Choroid plexus epithelial cell (primary cell): ENCODE measurements around the gene TANGO6.

Experiments
- DNase-seq: peaks from one replicate; pipeline ENCODE4 v3.0.0-alpha.2; 2010; ENCODE audit warnings: low read depth
- H3K4me3 ChIP-seq: 2 replicates; pipeline ENCODE4 v1.5.1; 2011; ENCODE audit warnings: low read depth, mild to moderate bottlenecking, control low read depth, low read length, moderate library complexity
- TF ChIP-seq, protein P1 (sequence below): conservative IDR thresholded peaks from 2 replicates; pipeline ENCODE4 v1.5.1; 2011; ENCODE audit warnings: low read depth, mild to moderate bottlenecking, control low read depth, inconsistent platforms, low read length, moderate library complexity

TANGO6 gene

DNA sequence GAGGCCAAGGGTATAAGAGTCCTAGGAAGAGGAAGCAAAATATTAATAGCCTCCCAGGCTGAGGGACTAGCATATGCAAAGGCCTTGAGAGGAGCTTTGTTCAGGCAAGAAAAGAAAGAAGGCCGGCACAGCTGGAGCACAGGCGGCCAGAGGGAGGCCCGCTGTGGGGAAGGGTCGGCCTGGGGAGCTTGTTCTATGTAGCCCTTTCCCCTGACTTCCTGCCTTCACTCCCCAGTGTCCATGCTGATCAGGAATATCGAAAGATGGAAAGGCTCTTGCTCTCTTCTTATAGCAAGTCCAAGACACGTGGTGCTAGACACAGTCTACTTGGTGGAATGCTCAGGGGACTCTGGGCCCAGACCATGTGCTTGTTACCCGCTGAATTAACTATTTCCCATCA is 234.7 kb downstream of the TANGO6 start:
- no peak overlapping the region for H3K4me3 ChIP-seq
- TF ChIP-seq, protein P1, sequence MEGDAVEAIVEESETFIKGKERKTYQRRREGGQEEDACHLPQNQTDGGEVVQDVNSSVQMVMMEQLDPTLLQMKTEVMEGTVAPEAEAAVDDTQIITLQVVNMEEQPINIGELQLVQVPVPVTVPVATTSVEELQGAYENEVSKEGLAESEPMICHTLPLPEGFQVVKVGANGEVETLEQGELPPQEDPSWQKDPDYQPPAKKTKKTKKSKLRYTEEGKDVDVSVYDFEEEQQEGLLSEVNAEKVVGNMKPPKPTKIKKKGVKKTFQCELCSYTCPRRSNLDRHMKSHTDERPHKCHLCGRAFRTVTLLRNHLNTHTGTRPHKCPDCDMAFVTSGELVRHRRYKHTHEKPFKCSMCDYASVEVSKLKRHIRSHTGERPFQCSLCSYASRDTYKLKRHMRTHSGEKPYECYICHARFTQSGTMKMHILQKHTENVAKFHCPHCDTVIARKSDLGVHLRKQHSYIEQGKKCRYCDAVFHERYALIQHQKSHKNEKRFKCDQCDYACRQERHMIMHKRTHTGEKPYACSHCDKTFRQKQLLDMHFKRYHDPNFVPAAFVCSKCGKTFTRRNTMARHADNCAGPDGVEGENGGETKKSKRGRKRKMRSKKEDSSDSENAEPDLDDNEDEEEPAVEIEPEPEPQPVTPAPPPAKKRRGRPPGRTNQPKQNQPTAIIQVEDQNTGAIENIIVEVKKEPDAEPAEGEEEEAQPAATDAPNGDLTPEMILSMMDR: no peak
- DNase-seq: no peak

DNA sequence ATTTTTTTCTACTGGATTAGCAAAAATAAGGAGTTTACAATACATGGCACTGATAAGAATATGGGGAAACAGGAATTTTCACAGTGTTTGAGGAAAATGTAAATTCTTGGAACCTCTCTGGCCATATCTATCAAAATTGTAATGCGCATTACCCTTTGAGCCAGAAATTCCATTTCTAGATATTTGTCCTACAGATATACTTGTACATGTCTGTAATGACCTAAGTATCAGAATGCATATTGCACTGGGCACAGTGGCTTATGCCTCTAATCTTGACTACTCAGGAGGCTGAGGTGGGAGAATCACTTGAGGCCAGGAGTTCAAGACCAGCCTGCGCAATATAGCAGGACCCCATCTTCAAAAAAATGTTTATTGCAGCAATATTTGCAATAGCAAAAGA is 236.4 kb downstream of the TANGO6 start:
- TF ChIP-seq, protein P1: no peak
- H3K4me3 ChIP-seq: no peak overlapping the region
- DNase-seq: no peak

DNA sequence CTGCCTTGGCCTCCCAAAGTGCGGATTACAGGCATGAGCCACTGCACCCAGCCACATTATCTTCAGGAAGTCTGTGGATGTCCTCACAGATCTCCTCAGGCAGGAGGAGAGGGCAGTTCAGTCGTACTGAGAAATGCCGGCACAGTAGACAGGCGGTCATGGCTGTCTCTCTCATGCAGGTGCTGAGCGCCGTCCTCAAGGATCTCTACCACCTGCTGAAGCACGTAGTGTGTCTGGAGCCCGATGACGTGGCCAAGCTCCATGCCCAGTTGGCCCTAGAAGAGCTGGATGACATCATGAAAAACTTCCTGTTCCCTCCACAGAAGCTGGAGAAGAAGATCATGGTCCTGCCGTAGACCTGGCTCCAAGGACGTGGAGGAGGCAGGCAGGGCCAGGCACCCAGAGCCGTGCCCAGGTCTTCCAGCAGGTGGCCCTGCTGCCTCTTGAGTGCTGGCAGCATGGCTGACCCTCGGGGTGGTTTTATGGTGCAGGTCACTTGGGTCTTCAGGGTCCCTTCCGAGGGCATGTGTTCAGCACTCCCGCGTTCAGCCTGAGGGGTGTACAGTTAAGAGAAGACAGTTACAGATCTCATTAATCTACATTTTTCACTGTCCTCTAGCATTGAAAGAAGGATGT is 240.1 kb downstream of the TANGO6 start:
- no peak for DNase-seq
- no peak overlapping the region for H3K4me3 ChIP-seq
- TF ChIP-seq, protein P1: no peak

DNA sequence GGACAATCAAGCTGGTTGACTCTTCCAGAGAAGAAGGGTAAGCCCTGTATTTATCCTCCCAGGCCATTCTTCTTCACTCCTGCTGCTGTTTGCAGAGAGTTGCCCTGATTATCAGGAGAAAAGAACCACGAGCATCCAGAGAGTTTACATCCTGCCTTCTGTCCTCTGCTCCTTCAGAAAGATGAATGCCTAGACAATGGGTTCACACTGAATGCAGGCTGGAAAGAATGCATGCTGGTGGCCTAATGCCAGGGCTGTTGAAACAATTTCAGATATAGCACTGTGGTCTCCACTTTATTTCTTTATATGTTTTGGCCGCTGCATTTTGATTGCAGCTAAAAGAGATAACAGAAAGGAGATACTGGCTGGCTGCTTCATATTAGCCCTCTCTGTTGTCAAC is 241.0 kb downstream of the TANGO6 start:
- TF ChIP-seq, protein P1: no peak
- peak; percentile 58 for DNase-seq
- no peak overlapping the region for H3K4me3 ChIP-seq

DNA sequence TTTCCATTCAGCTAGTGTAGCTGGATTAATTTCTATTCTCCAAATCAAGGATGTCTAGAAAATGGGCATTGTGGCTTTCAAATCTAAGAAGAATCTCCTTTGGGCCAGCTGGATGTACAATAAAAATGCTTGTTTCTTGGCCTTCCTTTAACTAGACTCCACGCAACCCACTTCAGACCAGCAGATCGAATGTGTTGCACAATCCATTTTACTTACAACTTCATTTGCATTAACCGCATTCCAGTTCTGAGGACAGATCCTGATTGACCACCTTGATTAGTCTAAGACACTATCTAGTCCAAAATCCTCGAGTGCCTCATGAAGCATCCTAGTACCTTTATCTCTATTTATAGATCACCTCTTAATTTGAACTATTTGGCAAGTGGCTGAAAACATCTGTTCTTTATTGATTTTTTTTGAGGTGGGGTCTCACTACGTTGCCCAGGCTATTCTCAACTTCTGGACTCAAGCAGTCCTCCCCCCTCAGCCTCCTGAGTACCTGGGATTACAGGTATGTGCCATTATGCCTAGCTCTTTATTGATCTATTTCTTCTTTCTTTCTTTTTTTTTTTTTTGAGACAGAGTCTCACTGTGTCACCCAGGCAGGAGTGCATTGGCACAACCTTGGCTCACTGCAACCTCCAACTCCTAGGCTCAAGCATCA is 241.8 kb downstream of the TANGO6 start:
- TF ChIP-seq, protein P1: no peak
- H3K4me3 ChIP-seq: no peak overlapping the region
- no peak for DNase-seq

DNA sequence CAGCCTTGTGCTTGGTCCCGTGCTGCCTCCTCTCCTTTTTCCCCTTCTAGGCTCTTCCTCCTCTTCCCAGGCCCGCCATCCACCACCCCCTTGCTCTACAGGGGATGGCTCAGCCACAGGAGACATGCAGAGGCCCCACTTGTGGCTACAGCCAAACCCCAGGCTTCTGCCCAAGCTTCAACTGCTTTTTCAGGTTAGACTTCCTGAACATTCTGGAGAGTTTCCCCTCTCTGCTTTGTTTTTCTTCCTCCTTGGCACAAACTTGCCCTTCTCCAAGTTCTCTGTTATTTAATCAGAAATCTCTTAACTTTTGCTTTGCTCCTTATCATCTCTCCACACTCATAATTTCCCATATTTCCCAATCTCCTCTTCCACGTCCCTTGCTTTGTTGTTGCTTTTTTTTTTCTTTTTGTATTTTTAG is 243.8 kb downstream of the TANGO6 start:
- no peak overlapping the region for H3K4me3 ChIP-seq
- TF ChIP-seq, protein P1: no peak
- no peak for DNase-seq

DNA sequence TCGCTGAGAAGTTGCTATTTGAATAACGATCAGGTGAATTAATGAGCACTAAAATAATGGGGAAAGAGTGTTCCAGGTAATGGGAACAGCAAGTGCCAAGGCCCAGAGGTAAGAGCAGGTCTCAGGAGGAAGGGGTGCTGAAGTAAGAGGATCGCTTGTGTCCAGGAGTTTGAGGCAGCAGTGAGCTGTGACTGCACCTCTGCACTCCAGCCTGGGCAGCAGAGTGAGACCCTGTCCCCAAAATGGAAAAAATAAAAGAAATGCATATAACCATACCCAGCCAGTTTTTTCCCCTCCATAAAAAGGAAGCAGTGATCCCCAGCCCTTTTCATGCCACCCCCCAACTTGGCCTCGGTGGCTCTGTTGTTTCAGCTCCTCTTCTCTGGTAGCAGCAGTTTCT is 245.4 kb downstream of the TANGO6 start:
- H3K4me3 ChIP-seq: no peak overlapping the region
- DNase-seq: no peak
- TF ChIP-seq, protein P1: no peak
